ENCODE data around the gene TCP1.

TCP1 gene

DNA sequence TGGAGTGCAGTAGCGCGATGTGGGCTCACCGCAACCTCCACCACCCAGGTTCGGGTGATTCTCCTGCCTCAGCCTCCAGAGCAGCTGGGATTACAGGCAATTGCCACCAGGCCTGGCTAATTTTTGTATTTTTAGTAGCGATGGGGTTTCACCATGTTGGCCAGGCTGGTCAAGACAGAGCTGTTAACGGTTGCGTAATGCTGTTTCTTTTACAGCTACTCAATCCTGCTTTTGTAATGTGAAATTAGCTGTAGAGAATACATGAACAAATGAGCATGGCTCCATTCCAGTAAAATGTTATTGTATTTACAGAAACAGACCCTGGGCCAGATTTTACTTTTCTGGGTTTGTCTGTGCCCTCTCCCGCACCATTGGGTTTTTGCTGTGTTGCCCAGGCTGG is 12.5 kb upstream of the TCP1 start:
- Histone ChIP-seq H3K4me1 (ENCODE audit: control insufficient read depth, insufficient read depth, low read length) (no peaks in the 10 kb centered on the region), H3K36me3 (ENCODE audit: control insufficient read depth in 2 of 2, insufficient read depth in 1 of 2, low read length in 2 of 2) (peaks cover 13 to 30% of the 10 kb centered on the region in 2 experiments; a peak in 2 of 3 replicates), H3K4me3 (ENCODE audit: low read depth, low read length) (no peak overlapping the region), H3K9me3 (ENCODE audit: control insufficient read depth, insufficient read depth, low read depth, low read length) (no peaks in the 10 kb centered on the region), H3K27ac (ENCODE audit: extremely low read depth, low read depth, low read length) (no peak overlapping the region)
- TF ChIP-seq ZNF184 (tag by site-specific recombination; IDR thresholded peaks at IDR 0.05), result no peak
- no peak for TF ChIP-seq ZNF138 (tag by site-specific recombination; IDR thresholded peaks at IDR 0.05; ENCODE audit: borderline replicate concordance)
- TF ChIP-seq, protein P1, sequence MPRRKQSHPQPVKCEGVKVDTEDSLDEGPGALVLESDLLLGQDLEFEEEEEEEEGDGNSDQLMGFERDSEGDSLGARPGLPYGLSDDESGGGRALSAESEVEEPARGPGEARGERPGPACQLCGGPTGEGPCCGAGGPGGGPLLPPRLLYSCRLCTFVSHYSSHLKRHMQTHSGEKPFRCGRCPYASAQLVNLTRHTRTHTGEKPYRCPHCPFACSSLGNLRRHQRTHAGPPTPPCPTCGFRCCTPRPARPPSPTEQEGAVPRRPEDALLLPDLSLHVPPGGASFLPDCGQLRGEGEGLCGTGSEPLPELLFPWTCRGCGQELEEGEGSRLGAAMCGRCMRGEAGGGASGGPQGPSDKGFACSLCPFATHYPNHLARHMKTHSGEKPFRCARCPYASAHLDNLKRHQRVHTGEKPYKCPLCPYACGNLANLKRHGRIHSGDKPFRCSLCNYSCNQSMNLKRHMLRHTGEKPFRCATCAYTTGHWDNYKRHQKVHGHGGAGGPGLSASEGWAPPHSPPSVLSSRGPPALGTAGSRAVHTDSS (tag by site-specific recombination; IDR thresholded peaks at IDR 0.05), result no peak
- no peak for TF ChIP-seq ZNF341 (tag by site-specific recombination; IDR thresholded peaks at IDR 0.05; ENCODE audit: low read depth)
- no peak for TF ChIP-seq ZNF664 (tag by site-specific recombination; IDR thresholded peaks at IDR 0.05)
- no peak for TF ChIP-seq ZNF501 (tag by site-specific recombination; IDR thresholded peaks at IDR 0.05)
- TF ChIP-seq ZNF473 (tag by site-specific recombination; IDR thresholded peaks at IDR 0.05), result no peak
- TF ChIP-seq ZFP3 (tag by site-specific recombination; IDR thresholded peaks at IDR 0.05; ENCODE audit: low read depth), result no peak
- TF ChIP-seq ZNF202 (tag by site-specific recombination; IDR thresholded peaks at IDR 0.05; ENCODE audit: borderline replicate concordance), result no peak
- no peak for TF ChIP-seq ZNF701 (tag by site-specific recombination; IDR thresholded peaks at IDR 0.05)
- TF ChIP-seq, protein P2, sequence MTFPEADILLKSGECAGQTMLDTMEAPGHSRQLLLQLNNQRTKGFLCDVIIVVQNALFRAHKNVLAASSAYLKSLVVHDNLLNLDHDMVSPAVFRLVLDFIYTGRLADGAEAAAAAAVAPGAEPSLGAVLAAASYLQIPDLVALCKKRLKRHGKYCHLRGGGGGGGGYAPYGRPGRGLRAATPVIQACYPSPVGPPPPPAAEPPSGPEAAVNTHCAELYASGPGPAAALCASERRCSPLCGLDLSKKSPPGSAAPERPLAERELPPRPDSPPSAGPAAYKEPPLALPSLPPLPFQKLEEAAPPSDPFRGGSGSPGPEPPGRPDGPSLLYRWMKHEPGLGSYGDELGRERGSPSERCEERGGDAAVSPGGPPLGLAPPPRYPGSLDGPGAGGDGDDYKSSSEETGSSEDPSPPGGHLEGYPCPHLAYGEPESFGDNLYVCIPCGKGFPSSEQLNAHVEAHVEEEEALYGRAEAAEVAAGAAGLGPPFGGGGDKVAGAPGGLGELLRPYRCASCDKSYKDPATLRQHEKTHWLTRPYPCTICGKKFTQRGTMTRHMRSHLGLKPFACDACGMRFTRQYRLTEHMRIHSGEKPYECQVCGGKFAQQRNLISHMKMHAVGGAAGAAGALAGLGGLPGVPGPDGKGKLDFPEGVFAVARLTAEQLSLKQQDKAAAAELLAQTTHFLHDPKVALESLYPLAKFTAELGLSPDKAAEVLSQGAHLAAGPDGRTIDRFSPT (tag by site-specific recombination; IDR thresholded peaks at IDR 0.05), result no peak
- no peak for TF ChIP-seq ZBTB7A (tag by site-specific recombination; IDR thresholded peaks at IDR 0.05; ENCODE audit: low read depth)
- TF ChIP-seq, protein P3, sequence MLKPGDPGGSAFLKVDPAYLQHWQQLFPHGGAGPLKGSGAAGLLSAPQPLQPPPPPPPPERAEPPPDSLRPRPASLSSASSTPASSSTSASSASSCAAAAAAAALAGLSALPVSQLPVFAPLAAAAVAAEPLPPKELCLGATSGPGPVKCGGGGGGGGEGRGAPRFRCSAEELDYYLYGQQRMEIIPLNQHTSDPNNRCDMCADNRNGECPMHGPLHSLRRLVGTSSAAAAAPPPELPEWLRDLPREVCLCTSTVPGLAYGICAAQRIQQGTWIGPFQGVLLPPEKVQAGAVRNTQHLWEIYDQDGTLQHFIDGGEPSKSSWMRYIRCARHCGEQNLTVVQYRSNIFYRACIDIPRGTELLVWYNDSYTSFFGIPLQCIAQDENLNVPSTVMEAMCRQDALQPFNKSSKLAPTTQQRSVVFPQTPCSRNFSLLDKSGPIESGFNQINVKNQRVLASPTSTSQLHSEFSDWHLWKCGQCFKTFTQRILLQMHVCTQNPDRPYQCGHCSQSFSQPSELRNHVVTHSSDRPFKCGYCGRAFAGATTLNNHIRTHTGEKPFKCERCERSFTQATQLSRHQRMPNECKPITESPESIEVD (tag by site-specific recombination; IDR thresholded peaks at IDR 0.05), result no peak
- no peak for TF ChIP-seq ZNF2 (tag by site-specific recombination; IDR thresholded peaks at IDR 0.05)
- POLR2A ChIA-PET, result no interaction called here
- CTCF ChIA-PET, result no interaction called here

DNA sequence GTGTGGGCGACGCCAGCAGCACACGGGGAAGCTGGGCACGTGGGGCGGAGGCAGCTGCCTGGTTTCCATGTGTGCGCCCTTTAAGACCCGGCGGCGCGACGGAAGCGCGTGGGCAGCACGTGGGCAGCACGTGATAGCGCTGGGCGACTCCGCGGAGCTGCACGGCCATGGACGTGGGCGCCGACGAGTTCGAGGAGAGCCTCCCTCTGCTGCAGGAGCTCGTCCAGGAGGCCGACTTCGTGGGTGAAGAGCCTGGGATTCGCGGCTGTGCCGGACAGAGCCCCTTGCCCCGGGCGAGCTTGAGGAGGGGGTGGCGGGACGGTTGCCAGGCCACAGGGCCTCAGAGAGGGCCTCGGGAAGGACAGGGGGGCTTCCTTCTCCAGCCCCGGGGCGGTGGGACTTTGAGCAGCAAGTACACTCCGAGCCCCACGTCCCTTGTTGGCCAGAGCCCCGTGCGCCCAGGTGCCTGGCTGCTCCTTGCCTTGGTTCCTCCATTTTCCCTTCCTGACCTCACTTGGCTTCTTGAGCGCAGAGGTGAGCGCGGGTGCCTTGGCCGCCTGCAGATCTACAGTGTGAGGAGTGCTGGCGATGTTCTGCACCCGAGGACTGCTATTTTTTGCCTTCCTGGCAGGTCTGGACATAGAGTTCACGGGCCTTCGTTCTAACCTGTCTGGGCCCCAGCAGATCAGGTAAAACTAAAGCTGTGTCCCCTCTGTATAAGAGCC is 10.9 kb upstream of the TCP1 start, which contains the start of gene PNLDC1:
TSS of gene PNLDC1 (plus strand) at position 136 of the 725 bp plus-strand sequence. CDS start at position 168, 32 bp downstream.
- Histone ChIP-seq H3K4me3 (ENCODE audit: low read depth, low read length) (no peak within 1 kb of the TSS), H3K4me1 (ENCODE audit: control insufficient read depth, insufficient read depth, low read length) (no peaks in the 10 kb centered on the region), H3K36me3 (ENCODE audit: control insufficient read depth in 2 of 2, insufficient read depth in 1 of 2, low read length in 2 of 2) (peaks cover 27 to 43% of the 10 kb centered on the region in 2 experiments), H3K27ac (ENCODE audit: extremely low read depth, low read depth, low read length) (no peak within 1 kb of the TSS), H3K9me3 (ENCODE audit: control insufficient read depth, insufficient read depth, low read depth, low read length) (no peaks in the 10 kb centered on the region)
- ChIA-PET CTCF (no interaction called here), POLR2A (interaction anchor here (0.6 to 1.8 kb wide), 3 partner anchors 10 to 73 kb away, joined by 3 to 11 read pairs (median 3); partner anchors contain the start of genes ACAT2, MRPL18, TCP1 and WTAP)
- no peak for TF ChIP-seq ZNF600 (tag by site-specific recombination; IDR thresholded peaks at IDR 0.05)
- TF ChIP-seq ZNF112 (tag by site-specific recombination; IDR thresholded peaks at IDR 0.05), result no peak
- TF ChIP-seq ZNF433 (tag by site-specific recombination; IDR thresholded peaks at IDR 0.05; ENCODE audit: low read depth), result no peak
- TF ChIP-seq, protein P4, sequence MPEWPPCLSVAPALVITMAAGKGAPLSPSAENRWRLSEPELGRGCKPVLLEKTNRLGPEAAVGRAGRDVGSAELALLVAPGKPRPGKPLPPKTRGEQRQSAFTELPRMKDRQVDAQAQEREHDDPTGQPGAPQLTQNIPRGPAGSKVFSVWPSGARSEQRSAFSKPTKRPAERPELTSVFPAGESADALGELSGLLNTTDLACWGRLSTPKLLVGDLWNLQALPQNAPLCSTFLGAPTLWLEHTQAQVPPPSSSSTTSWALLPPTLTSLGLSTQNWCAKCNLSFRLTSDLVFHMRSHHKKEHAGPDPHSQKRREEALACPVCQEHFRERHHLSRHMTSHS (tag by site-specific recombination; IDR thresholded peaks at IDR 0.05), result no peak
- TF ChIP-seq, protein P5, sequence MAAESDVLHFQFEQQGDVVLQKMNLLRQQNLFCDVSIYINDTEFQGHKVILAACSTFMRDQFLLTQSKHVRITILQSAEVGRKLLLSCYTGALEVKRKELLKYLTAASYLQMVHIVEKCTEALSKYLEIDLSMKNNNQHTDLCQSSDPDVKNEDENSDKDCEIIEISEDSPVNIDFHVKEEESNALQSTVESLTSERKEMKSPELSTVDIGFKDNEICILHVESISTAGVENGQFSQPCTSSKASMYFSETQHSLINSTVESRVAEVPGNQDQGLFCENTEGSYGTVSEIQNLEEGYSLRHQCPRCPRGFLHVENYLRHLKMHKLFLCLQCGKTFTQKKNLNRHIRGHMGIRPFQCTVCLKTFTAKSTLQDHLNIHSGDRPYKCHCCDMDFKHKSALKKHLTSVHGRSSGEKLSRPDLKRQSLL (tag by site-specific recombination; IDR thresholded peaks at IDR 0.05), result no peak
- TF ChIP-seq, protein P6, sequence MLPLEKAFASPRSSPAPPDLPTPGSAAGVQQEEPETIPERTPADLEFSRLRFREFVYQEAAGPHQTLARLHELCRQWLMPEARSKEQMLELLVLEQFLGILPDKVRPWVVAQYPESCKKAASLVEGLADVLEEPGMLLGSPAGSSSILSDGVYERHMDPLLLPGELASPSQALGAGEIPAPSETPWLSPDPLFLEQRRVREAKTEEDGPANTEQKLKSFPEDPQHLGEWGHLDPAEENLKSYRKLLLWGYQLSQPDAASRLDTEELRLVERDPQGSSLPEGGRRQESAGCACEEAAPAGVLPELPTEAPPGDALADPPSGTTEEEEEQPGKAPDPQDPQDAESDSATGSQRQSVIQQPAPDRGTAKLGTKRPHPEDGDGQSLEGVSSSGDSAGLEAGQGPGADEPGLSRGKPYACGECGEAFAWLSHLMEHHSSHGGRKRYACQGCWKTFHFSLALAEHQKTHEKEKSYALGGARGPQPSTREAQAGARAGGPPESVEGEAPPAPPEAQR (tag by site-specific recombination; IDR thresholded peaks at IDR 0.05), result no peak
- TF ChIP-seq, protein P7, sequence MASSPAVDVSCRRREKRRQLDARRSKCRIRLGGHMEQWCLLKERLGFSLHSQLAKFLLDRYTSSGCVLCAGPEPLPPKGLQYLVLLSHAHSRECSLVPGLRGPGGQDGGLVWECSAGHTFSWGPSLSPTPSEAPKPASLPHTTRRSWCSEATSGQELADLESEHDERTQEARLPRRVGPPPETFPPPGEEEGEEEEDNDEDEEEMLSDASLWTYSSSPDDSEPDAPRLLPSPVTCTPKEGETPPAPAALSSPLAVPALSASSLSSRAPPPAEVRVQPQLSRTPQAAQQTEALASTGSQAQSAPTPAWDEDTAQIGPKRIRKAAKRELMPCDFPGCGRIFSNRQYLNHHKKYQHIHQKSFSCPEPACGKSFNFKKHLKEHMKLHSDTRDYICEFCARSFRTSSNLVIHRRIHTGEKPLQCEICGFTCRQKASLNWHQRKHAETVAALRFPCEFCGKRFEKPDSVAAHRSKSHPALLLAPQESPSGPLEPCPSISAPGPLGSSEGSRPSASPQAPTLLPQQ (tag by site-specific recombination; IDR thresholded peaks at IDR 0.05), result no peak
- TF ChIP-seq, protein P8, sequence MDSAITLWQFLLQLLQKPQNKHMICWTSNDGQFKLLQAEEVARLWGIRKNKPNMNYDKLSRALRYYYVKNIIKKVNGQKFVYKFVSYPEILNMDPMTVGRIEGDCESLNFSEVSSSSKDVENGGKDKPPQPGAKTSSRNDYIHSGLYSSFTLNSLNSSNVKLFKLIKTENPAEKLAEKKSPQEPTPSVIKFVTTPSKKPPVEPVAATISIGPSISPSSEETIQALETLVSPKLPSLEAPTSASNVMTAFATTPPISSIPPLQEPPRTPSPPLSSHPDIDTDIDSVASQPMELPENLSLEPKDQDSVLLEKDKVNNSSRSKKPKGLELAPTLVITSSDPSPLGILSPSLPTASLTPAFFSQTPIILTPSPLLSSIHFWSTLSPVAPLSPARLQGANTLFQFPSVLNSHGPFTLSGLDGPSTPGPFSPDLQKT (IDR thresholded peaks at IDR 0.05; ENCODE audit: borderline replicate concordance, low read depth, low read length), result no peak
